ENCODE measurements around the gene NSD1. TPM values are rescaled to one million over a fixed set of nuclear protein-coding genes. Genes with fewer than 3 reads are reported as not detected.

Gene NSD1
- total and polyA plus RNA-seq, 2 of the 8 experiments (the other 6 are each of a cell fraction or from before 2014, with no cell fraction given): 22.8 to 168 TPM

DNA sequence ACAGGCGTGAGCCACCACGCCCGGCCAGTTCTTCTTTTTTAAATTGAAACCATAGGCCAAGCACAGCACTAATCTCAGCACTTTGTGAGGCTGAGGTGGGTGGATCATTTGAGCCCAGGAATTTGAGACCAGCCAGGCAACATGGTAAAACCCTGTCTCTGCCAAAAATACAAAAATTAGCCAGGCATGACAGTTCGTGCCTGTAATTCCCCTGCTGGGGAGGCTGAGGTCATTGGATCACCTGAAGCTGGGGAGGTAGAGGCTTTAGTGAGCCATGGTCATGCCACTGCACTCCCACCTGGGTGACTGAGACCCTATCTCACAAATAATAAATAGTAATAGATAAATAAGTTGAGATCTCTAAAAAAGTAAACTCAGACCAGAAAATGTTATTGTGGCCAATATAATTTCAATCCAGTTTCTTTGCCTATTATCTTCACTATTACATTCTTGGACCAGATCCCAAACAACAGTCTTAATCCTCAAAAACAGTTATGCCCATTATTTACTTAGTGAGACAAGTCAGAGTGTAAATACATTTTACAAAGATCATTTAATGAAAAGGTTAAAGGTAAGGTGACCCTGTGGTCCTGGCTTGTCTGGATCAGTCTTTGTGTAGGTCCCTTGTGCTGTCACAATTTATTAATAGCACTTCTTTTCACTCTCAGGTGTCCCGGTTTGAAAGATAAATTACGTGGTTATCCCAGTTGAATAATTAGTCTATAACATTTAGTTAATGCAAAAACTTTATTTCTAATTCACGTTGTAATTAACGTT lies 116.4 kb downstream of the NSD1 start (continued):
- no peak for TF ChIP-seq CTBP2 (IDR thresholded peaks at IDR 0.05; ENCODE audit: borderline replicate concordance, insufficient read depth, insufficient read length, low read length)
- TF ChIP-seq MAFK (IDR thresholded peaks at IDR 0.05; ENCODE audit: low read depth, low read length): no peak
- TF ChIP-seq TCF12 (IDR thresholded peaks at IDR 0.05; ENCODE audit: low read depth, low read length): no peak
- no peak for TF ChIP-seq YY1 (IDR thresholded peaks at IDR 0.05; ENCODE audit: low read depth, low read length)
- TF ChIP-seq, protein P1, sequence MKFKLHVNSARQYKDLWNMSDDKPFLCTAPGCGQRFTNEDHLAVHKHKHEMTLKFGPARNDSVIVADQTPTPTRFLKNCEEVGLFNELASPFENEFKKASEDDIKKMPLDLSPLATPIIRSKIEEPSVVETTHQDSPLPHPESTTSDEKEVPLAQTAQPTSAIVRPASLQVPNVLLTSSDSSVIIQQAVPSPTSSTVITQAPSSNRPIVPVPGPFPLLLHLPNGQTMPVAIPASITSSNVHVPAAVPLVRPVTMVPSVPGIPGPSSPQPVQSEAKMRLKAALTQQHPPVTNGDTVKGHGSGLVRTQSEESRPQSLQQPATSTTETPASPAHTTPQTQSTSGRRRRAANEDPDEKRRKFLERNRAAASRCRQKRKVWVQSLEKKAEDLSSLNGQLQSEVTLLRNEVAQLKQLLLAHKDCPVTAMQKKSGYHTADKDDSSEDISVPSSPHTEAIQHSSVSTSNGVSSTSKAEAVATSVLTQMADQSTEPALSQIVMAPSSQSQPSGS (IDR thresholded peaks at IDR 0.05; ENCODE audit: low read length): no peak
- no peak for TF ChIP-seq BACH1 (IDR thresholded peaks at IDR 0.05; ENCODE audit: low read length)
- TF ChIP-seq NANOG (IDR thresholded peaks at IDR 0.05; ENCODE audit: insufficient read depth, low read depth, low read length, poor library complexity, severe bottlenecking): no peak
